ENCODE data around the gene ABTB2. TPM values are rescaled to one million over a fixed set of nuclear protein-coding genes. Genes with fewer than 3 reads are reported as not detected.

ABTB2 gene
- total and polyA plus RNA-seq, 9 of the 15 experiments (the other 6 are each of a cell fraction or from before 2014, with no cell fraction given), result 0.03 to 0.18 (median 0.12) TPM; not detected in 2

DNA sequence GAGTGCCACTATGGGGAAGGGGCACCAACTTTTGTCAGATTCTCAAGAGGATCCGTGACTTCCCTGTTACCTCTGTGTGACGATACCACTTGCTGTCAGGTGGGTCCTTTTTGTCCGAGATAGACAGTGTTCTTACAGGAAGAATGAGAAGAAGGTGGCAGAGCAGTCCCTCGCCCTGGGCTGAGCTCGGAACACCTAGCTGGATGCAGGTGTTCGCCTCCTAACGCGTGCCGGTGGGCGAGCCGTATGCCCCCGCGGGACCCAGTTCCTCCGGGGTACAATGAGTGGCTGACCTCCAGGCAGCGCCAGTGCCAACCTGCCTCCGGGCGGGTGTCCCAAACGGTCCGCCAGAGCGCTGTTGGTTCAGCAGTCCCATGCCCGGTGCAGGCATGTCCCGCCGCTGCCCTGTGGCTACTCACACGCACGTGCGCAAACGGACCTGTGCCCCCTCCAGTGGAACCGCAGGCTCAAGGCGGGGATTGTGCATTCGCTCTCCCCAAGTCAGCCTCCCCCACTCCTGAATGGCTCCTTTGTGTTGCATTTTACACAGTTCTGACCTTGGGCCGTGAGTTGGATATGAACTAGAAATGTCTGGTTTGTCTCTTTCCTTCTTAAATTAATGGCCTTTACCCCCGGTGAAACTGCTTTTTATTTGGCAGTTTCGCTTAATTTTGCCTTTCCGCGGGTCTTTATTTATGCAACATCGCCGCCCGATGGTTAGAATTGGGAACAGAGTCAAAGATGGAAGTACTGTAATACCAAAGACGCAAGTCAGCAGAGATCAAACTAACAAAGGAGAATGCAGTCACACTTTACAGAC is 1.1 kb upstream of the ABTB2 start (continued):
- no peak for TF ChIP-seq E2F4 (CRISPR knock-in tag; IDR thresholded peaks at IDR 0.05; ENCODE audit: low read depth)
- TF ChIP-seq, protein P1, sequence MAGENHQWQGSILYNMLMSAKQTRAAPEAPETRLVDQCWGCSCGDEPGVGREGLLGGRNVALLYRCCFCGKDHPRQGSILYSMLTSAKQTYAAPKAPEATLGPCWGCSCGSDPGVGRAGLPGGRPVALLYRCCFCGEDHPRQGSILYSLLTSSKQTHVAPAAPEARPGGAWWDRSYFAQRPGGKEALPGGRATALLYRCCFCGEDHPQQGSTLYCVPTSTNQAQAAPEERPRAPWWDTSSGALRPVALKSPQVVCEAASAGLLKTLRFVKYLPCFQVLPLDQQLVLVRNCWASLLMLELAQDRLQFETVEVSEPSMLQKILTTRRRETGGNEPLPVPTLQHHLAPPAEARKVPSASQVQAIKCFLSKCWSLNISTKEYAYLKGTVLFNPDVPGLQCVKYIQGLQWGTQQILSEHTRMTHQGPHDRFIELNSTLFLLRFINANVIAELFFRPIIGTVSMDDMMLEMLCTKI (IDR thresholded peaks at IDR 0.05; ENCODE audit: partially characterized antibody), result no peak
- no peak for TF ChIP-seq RBM22 (IDR thresholded peaks at IDR 0.05; ENCODE audit: low read depth, low read length, poor library complexity, severe bottlenecking)
- no peak for TF ChIP-seq ZNF699 (CRISPR knock-in tag; IDR thresholded peaks at IDR 0.05; ENCODE audit: insufficient replicate concordance)
- no peak for TF ChIP-seq ATF1 (CRISPR knock-in tag; IDR thresholded peaks at IDR 0.05)
- no peak for TF ChIP-seq ATF1 (tag; IDR thresholded peaks at IDR 0.05)
- TF ChIP-seq, protein P2, sequence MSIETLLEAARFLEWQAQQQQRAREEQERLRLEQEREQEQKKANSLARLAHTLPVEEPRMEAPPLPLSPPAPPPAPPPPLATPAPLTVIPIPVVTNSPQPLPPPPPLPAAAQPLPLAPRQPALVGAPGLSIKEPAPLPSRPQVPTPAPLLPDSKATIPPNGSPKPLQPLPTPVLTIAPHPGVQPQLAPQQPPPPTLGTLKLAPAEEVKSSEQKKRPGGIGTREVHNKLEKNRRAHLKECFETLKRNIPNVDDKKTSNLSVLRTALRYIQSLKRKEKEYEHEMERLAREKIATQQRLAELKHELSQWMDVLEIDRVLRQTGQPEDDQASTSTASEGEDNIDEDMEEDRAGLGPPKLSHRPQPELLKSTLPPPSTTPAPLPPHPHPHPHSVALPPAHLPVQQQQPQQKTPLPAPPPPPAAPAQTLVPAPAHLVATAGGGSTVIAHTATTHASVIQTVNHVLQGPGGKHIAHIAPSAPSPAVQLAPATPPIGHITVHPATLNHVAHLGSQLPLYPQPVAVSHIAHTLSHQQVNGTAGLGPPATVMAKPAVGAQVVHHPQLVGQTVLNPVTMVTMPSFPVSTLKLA (conservative IDR thresholded peaks at IDR 0.05), result peak in 1 of 2 experiments; percentile 70; a peak in 2 of 4 replicates
- no peak for TF ChIP-seq ZFP36 (IDR thresholded peaks at IDR 0.05; ENCODE audit: low read depth, low read length, partially characterized antibody)
- no peak for TF ChIP-seq PRDM10 (IDR thresholded peaks at IDR 0.05; ENCODE audit: partially characterized antibody)
- peak; percentile 43; the same call in 1 of the 2 replicates for TF ChIP-seq BCOR (IDR thresholded peaks at IDR 0.05)
- TF ChIP-seq NCOA1 (IDR thresholded peaks at IDR 0.05; ENCODE audit: low read depth), result no peak
- no peak for TF ChIP-seq ZNF583 (CRISPR knock-in tag; IDR thresholded peaks at IDR 0.05)
- no peak for TF ChIP-seq PML (IDR thresholded peaks at IDR 0.05; ENCODE audit: low read length)
- no peak for TF ChIP-seq KLF6 (CRISPR knock-in tag; IDR thresholded peaks at IDR 0.05; ENCODE audit: borderline replicate concordance)
- no peak for TF ChIP-seq ZNF282 (CRISPR knock-in tag; IDR thresholded peaks at IDR 0.05)
- TF ChIP-seq SIN3A (IDR thresholded peaks at IDR 0.05; ENCODE audit: borderline replicate concordance in 2 of 2, control insufficient read depth in 1 of 2, low read depth in 2 of 2, low read length in 2 of 2), result no peak; a peak in 1 of 4 replicates
- no peak for TF ChIP-seq TRIM28 (IDR thresholded peaks at IDR 0.05)
- no peak for TF ChIP-seq SNAPC5 (CRISPR knock-in tag; IDR thresholded peaks at IDR 0.05)
- TF ChIP-seq RBFOX2 (IDR thresholded peaks at IDR 0.05; ENCODE audit: low read depth, low read length), result no peak

Measured in K562 (cell line).